HG03469 (cell line): ENCODE results near the gene CLBA1.

Experiments
- ATAC-seq: cut with Tn5 transposase; IDR thresholded peaks from one replicate; pipeline ENCODE4 v1.9.1; 2021; ENCODE audit warnings: mild to moderate bottlenecking, moderate library complexity, moderate number of reproducible peaks; ENCODE audit not compliant: unreplicated experiment

Gene CLBA1

GRCh38 chr14:104979758-104980610 is 5.6 kb upstream of the CLBA1 start:
- no peak for ATAC-seq

DNA sequence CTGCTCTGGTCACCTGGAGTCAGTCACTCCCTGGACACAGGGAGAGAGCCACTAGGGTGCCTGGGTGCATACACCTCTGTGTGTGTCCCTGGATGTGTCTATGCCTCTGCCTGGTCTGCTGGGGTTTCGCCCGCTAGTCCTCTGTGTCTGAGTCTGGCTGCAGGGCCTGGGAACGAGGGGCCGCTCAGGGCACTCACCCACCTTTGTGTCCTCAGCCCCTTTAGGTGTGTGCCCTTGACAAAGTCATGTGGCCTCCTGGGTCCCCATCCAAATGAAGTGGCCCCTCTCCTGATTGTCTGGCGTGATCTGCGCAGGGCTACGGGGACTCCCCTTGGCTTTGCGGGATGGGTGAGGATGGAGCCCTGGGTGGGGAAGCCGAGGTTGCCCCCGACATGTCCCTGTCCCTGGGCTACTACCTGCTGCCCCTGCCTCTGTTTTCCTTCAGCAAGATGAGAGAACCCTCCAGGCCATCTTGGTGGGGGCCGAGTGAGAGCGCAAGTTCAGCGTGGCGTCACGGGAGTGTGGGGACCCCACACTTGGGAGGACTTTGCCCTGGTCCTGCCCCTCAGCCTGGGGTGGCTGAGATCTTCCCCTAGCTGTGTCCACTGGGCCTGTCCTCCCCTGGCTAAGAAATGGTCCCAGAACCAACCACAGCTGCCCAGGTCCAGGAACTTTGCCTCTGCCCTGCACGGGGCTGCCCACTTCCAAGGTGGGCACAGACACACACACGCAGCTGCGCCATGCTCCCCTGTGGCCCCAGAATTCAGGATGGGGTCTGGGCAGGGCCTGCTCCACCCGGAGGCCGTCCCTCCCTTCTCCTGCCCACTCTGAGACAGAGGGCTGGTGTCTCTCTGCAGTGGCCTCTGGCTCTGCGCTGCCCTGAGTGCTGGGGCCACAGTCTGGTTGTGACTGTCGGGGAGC is 4.7 kb upstream of the CLBA1 start:
- ATAC-seq, result no peak

DNA sequence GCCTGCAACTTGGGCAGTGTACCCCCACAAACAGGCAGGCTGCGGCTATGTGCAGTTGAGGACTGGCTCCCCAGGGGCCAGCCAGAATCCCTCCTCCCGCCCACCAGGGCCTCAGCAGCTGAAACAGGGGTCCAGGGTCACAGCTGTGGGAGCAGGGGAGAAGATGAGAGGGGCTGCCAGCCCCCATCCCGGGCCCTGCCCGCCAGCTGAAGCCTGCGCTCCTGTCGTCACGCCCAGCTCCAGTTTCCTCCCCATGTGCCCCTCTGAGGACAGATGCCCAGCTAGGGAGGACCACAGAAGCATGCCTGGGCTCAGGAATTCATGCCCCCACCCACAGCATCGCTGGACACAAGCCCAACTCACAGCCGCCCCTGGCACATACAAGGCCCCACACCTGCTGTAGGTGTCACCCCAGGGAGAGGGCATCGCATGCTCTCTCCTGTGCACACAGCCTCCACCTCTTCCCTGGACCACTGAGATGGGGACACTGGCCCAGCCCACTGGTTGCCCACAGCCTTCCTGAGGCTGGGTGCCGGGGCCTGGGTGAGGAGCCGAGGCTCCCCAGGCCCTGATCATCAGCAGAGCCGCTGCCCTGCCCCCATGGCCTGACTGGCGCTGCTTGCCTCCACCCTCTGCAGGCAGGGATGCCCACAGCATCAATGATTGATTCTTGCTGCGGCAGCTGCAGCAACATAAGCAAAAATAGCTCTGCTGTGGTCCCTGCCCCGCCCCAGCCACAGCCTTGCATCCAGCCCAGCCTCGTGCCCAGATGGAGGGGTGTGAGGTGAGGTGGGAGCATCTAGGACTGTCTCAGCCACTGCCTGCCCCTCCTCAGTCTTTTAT is 3.7 kb upstream of the CLBA1 start:
- no peak for ATAC-seq

GRCh38 chr14:104982548-104983230 is 2.9 kb upstream of the CLBA1 start:
- no peak for ATAC-seq

DNA sequence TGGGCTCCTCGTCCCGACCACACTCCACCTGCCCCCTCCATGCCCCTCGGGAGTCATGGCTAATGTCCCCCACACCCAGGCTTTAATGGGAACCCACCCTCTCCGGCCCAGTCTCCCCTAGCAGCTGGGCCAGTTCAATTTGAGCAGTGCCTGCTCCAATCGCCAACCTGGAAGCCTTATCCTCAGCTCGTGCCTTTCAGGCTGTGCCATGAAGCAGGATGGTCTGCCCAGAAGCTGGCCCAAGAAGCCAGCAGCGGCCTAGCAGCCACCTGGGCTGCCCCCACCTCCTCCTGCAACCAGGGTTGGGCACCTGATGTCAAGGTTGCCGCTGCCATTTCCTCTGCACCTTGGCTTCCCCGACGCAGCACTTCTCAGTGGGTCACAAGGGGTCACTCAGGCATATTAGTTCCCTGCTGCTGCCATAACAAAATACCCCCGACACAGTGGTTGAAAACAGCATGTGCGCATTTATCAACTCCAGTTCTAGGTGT is 2.3 kb upstream of the CLBA1 start:
- no peak for ATAC-seq

- no peak for ATAC-seq
Measured at GRCh38 chr14:104984056-104984894, 1.3 kb upstream of the CLBA1 start.

- no peak for ATAC-seq
Measured at GRCh38 chr14:104986487-104987164, 1.0 kb downstream of the CLBA1 start.

- ATAC-seq, result no peak
Measured at GRCh38 chr14:104989236-104989950, 3.8 kb downstream of the CLBA1 start.

DNA sequence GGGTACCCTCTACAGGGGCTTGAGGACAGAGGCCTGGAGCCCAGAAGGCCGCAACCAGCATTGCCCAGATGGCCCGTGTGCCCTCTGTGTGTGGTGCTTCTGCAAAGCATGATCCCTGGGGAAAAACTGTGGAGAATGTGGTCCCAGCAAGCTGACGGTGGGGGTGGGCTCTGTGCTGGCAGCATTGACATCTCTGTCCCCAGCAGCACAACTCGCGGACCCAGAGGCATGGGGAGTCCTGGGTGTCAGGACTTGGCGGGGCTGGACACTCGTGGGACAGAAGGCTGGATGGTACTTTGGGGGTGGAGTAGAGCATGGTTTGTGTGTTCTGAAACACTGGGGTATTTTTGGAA is 4.3 kb downstream of the CLBA1 start:
- no peak for ATAC-seq

GRCh38 chr14:104991896-104992230 is 6.3 kb downstream of the CLBA1 start:
- no peak for ATAC-seq

GRCh38 chr14:104992501-104992900 is 6.9 kb downstream of the CLBA1 start:
- ATAC-seq, result no peak

GRCh38 chr14:104993306-104993705 is 7.7 kb downstream of the CLBA1 start:
- ATAC-seq, result no peak

DNA sequence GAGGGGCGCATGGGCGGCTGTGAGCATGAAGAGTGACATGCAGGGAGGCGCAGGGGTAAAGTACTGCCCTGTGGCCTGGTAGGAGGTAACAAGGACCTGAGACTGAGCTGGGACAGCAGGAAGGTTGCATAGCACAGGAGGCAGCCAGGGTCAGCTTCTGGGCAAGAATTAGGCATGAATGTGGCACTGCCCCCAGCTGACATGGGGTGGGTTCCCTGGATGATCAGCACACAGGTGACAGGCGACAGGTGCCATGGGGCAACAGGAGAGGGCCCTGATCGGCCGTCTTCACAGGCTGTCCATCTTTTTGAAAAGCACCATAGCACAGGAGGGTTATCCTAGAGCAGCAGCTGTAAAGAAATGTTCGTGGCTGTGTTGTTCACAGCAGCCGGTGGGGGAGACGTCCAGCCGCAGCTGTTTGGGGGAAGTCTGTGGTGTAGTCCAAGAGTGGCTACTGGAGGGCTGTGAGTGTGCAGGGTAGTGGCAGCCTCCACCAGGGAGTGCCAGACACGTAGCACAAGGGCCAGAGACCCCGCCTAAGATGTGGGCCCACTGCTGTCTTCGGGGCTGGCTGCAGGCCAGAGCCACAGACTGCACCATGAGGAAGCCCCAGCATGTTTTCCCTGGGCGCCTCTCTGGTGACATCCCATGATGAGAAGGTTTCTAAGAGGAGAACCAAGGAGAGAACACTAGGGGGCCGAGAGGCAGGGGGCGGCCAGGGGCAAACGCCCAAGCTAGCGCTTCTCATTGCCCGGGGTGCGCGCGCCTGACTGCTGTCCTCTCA is 8.4 kb downstream of the CLBA1 start:
- ATAC-seq, result no peak

- no peak for ATAC-seq
Measured at GRCh38 chr14:104994978-104995377, 9.4 kb downstream of the CLBA1 start.

DNA sequence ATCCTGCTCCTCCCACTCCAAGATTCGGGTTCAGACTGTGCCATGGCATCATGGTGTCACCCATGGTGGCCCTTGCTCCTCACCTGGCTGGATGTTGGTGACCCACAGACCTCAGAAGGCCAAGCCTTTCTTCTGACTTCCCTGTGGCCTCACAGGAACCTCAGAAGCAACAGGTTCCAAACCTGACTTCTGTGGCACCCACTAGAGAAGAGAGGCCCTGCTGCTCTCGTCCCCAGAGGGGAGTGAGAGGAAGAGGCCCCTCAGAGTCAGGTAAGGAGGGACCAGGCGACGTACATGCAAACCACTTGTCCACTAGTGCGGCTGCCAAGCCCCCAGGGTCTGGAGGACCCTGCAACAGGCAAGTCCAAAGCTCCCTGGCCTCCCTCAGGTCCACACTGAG is 10.4 kb downstream of the CLBA1 start:
- no peak for ATAC-seq

GRCh38 chr14:104996483-104996882 is 10.9 kb downstream of the CLBA1 start:
- ATAC-seq, result no peak

DNA sequence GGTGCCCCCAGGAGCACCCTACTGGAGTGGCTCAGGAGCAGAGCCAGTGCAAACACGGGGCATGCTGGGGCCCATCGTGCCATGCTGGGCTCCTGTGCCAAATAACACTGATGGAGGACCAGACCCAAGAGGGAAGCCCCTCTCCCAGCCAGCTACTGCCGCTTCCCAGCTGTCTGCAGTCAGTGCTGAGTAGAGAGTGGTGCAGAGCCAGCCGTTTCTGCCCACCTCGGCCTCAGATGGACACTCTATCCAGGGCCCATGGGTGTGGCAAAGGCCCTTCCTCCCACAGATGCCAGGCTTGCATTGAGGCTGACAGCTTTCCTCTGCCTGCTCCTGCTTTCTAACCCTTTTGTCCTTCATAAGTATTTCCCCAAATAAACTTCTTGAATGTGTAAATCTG is 13.2 kb downstream of the CLBA1 start:
- ATAC-seq, result no peak

- ATAC-seq, result no peak
Measured at GRCh38 chr14:104999361-104999760, 13.8 kb downstream of the CLBA1 start.
